B cell (primary cell): Measurements from ENCODE around the gene RGS6. TPM values are rescaled to one million over a fixed set of nuclear protein-coding genes. Genes with fewer than 3 reads are reported as not detected.
A peak's percentile ranks its signal among the peaks of the same experiment; 100 is the strongest.

Experiments
- ATAC-seq: fragments of 200-7000 bp; cut with Tn5 transposase; one replicate; pipeline ENCODE4 v1.10.0; 2021; ENCODE audit warnings: low read depth, mild to moderate bottlenecking, moderate number of reproducible peaks, moderate library complexity
- CTCF ChIA-PET: fragments of 350-600 bp; sonication (Branson Sonifier 250); formaldehyde crosslinking; loops from one replicate; lab custom pipeline; 2021; ENCODE audit warnings: antibody characterized with exemption, inconsistent platforms; lab: Charles Lee
- POLR2A ChIA-PET: fragments of 350-600 bp; sonication (Branson Sonifier 250); formaldehyde crosslinking; loops from one replicate; lab custom pipeline; 2021; ENCODE audit warnings: antibody characterized with exemption; lab: Charles Lee
- DNase-seq: peaks from one replicate; pipeline ENCODE4 v3.0.0; 2013
- H2AFZ ChIP-seq: 2 replicates; pipeline ENCODE4 v1.6.1; 2012; ENCODE audit warnings: mild to moderate bottlenecking, low read depth, low read length; ENCODE audit not compliant: insufficient read depth, poor library complexity, severe bottlenecking
- H3K27ac ChIP-seq, 2 donors: 1 replicate in 1 of 2; 2 replicates in 1 of 2; pipeline ENCODE4 v1.5.1; 2012 to 2013; ENCODE audit warnings: low read length in 2 of 2, mild to moderate bottlenecking in 2 of 2, moderate library complexity in 1 of 2
- H3K27me3 ChIP-seq, 4 experiments: fragments of 200-600 bp in 1 of 4; sonication (generic) in 1 of 4; replicated peaks in 1 of 4; 1 replicate in 2 of 4; 2 replicates in 2 of 4; pipeline versions ENCODE4 v1.6.1 to v1.7.0; 2013 to 2016; ENCODE audit warnings: low read length in 3 of 4, mild to moderate bottlenecking in 2 of 4, mixed read lengths in 1 of 4, moderate library complexity in 1 of 4; ENCODE audit not compliant: insufficient read depth in 4 of 4, control insufficient read depth in 3 of 4; ENCODE audit errors: control extremely low read depth in 1 of 4
- H3K36me3 ChIP-seq, 2 experiments: replicated peaks in 1 of 2; 1 replicate in 1 of 2; 2 replicates in 1 of 2; pipeline versions ENCODE4 v1.6.1 to v1.7.1; 2013; ENCODE audit warnings: low read length in 1 of 2; ENCODE audit not compliant: insufficient read depth in 2 of 2, control insufficient read depth in 1 of 2; ENCODE audit errors: control extremely low read depth in 1 of 2, extremely low read depth in 1 of 2
- H3K4me1 ChIP-seq, 2 donors: fragments of 200-600 bp in 1 of 2; sonication (generic) in 1 of 2; 1 replicate in 1 of 2; 2 replicates in 1 of 2; pipeline versions ENCODE4 v1.5.1 to v1.6.1; 2013 to 2017; ENCODE audit warnings: low read length in 2 of 2; ENCODE audit not compliant: control insufficient read depth in 2 of 2, insufficient read depth in 2 of 2
- H3K4me2 ChIP-seq: replicated peaks from 2 replicates; pipeline ENCODE3; 2012; ENCODE audit warnings: mild to moderate bottlenecking, low read depth, low read length; ENCODE audit not compliant: poor library complexity, severe bottlenecking
- H3K4me3 ChIP-seq, 5 experiments: fragments of 200-600 bp in 1 of 5; sonication (generic) in 1 of 5; 1 replicate in 3 of 5; 2 replicates in 2 of 5; pipeline versions ENCODE4 v1.5.1 to v1.7.0; 2011 to 2016; ENCODE audit warnings: low read length in 4 of 5, mild to moderate bottlenecking in 4 of 5, low read depth in 2 of 5, control low read depth in 1 of 5, moderate library complexity in 1 of 5; ENCODE audit not compliant: insufficient read depth in 1 of 5; ENCODE audit errors: control extremely low read depth in 1 of 5, extremely low read depth in 1 of 5
- H3K79me2 ChIP-seq: fragments of 200-600 bp; sonication (generic); one replicate; pipeline ENCODE4 v1.6.0; 2016; ENCODE audit warnings: low read length; ENCODE audit not compliant: control insufficient read depth, insufficient read depth
- H3K9ac ChIP-seq: fragments of 200-600 bp; sonication (generic); 2 replicates; pipeline ENCODE4 v1.6.1; 2017; ENCODE audit warnings: mild to moderate bottlenecking, low read length, moderate library complexity
- H3K9me3 ChIP-seq, 3 donors: one replicate each; pipeline versions ENCODE4 v1.6.1 to v1.7.1; 2013; ENCODE audit warnings: low read length in 2 of 3; ENCODE audit not compliant: control insufficient read depth in 2 of 3, insufficient read depth in 1 of 3; ENCODE audit errors: control extremely low read depth in 1 of 3
- H4K20me1 ChIP-seq: 2 replicates; pipeline ENCODE4 v1.6.0; 2012; ENCODE audit warnings: mild to moderate bottlenecking, low read length; ENCODE audit not compliant: insufficient read depth, control insufficient read depth, poor library complexity, severe bottlenecking
- H3K27ac Mint-ChIP-seq: one replicate; pipeline ENCODE4 v1.8.0; 2021; ENCODE audit warnings: mixed read lengths
- H3K27me3 Mint-ChIP-seq: one replicate; pipeline ENCODE4 v1.8.0; 2021; ENCODE audit warnings: mixed read lengths
- H3K4me1 Mint-ChIP-seq: one replicate; pipeline ENCODE4 v1.8.0; 2021; ENCODE audit warnings: mixed read lengths
- H3K4me3 Mint-ChIP-seq: one replicate; pipeline ENCODE4 v1.8.0; 2021; ENCODE audit warnings: mixed read lengths
- H3K9me3 Mint-ChIP-seq: one replicate; pipeline ENCODE4 v1.8.0; 2022; ENCODE audit warnings: mixed read lengths; ENCODE audit not compliant: insufficient read depth
- EZH2 ChIP-seq: IDR thresholded peaks from 2 replicates; pipeline ENCODE4 v1.6.1; 2012; ENCODE audit warnings: borderline replicate concordance, low read depth, mild to moderate bottlenecking, moderate library complexity, low read length; ENCODE audit not compliant: insufficient read depth, poor library complexity, severe bottlenecking
- WGBS: methylation state at CpG from one replicate; pipeline ENCODE4 v1.1.5; 2013; ENCODE audit warnings: missing lambda C conversion rate; ENCODE audit not compliant: insufficient coverage; 5-methylcytosine and 5-hydroxymethylcytosine counted together
- intact Hi-C: fragments of 100-400 bp; cut with micrococcal nuclease; formaldehyde crosslinking; loops from one replicate; pipeline ENCODE4 v1.10.0; 2022
- polyA plus RNA-seq: library from polyadenylated mRNA; depleted of rRNA; stranded (reverse); fragments of >200 nt; gene quantifications from 2 replicates; pipeline ENCODE4 v1.2.3, GENCODE V29; 2012
- total RNA-seq, 2 donors: library from RNA; stranded (reverse); fragments of 120-200 nt in 1 of 2; gene quantifications; 1 replicate in 1 of 2; 2 replicates in 1 of 2; pipeline versions ENCODE4 v1.2.3 to v1.2.4, GENCODE V29; 2013 to 2022
- TF ChIP-seq, protein P1 (sequence below): fragments of 200-600 bp; IDR thresholded peaks from one replicate; pipeline ENCODE4 v1.8.0; 2022; ENCODE audit warnings: antibody characterized with exemption, mild to moderate bottlenecking

RGS6 gene
- total and polyA plus RNA-seq, 2 donors (not counting 1 experiment from before 2014, with no cell fraction given), result 0.07 TPM; not detected in 1

DNA sequence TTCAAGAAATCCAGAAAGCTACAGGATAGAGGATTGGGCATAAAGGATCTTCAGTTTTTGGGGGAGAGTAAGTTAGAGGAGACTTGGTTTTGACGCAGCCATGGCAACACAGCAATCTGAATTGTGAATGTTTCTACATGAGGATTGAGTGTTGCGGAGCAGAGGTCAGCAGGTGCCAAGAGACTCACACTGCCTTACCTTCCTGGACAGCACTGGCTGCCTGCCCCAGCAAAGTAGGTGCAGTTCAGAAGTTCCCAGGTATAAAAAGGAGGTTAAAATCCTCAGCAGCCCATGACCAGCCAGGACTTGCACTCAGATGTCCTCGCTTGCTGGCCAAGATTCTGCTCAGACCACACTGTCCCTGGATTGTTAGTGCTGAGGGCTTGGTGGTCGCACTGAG is 590.6 kb downstream of the RGS6 start:
- no peak overlapping the region for H3K27ac ChIP-seq
- Mint-ChIP-seq H3K4me1 (peaks cover 92% of the 10 kb centered on the region), H3K27ac (no peak overlapping the region), H3K9me3 (peaks cover 8% of the 10 kb centered on the region), H3K27me3 (no peaks in the 10 kb centered on the region), H3K4me3 (no peak overlapping the region)
- H3K4me1 ChIP-seq, result peaks cover 79 to 88% of the 10 kb centered on the region in 2 donors
- intact Hi-C loops, result no loop called here
- 100% methylated on average over 3 of the region's 4 CpGs for WGBS
- DNase-seq (no peak), ATAC-seq (no peak)
- H3K9me3 ChIP-seq, result peaks cover 2 to 28% (median 3%) of the 10 kb centered on the region in 3 donors
- POLR2A ChIA-PET, result no interaction called here
- H4K20me1 ChIP-seq, result no peaks in the 10 kb centered on the region
- TF ChIP-seq, protein P1, sequence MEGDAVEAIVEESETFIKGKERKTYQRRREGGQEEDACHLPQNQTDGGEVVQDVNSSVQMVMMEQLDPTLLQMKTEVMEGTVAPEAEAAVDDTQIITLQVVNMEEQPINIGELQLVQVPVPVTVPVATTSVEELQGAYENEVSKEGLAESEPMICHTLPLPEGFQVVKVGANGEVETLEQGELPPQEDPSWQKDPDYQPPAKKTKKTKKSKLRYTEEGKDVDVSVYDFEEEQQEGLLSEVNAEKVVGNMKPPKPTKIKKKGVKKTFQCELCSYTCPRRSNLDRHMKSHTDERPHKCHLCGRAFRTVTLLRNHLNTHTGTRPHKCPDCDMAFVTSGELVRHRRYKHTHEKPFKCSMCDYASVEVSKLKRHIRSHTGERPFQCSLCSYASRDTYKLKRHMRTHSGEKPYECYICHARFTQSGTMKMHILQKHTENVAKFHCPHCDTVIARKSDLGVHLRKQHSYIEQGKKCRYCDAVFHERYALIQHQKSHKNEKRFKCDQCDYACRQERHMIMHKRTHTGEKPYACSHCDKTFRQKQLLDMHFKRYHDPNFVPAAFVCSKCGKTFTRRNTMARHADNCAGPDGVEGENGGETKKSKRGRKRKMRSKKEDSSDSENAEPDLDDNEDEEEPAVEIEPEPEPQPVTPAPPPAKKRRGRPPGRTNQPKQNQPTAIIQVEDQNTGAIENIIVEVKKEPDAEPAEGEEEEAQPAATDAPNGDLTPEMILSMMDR, result no peak
- no peak for TF ChIP-seq EZH2
- no peaks in the 10 kb centered on the region for H3K36me3 ChIP-seq
- no peak overlapping the region for H3K4me3 ChIP-seq
- no peaks in the 10 kb centered on the region for H3K27me3 ChIP-seq
- no peak overlapping the region for H3K9ac ChIP-seq
- CTCF ChIA-PET, result no interaction called here
- no peaks in the 10 kb centered on the region for H3K79me2 ChIP-seq
- H3K4me2 ChIP-seq, result no peak overlapping the region
- no peak overlapping the region for H2AFZ ChIP-seq

DNA sequence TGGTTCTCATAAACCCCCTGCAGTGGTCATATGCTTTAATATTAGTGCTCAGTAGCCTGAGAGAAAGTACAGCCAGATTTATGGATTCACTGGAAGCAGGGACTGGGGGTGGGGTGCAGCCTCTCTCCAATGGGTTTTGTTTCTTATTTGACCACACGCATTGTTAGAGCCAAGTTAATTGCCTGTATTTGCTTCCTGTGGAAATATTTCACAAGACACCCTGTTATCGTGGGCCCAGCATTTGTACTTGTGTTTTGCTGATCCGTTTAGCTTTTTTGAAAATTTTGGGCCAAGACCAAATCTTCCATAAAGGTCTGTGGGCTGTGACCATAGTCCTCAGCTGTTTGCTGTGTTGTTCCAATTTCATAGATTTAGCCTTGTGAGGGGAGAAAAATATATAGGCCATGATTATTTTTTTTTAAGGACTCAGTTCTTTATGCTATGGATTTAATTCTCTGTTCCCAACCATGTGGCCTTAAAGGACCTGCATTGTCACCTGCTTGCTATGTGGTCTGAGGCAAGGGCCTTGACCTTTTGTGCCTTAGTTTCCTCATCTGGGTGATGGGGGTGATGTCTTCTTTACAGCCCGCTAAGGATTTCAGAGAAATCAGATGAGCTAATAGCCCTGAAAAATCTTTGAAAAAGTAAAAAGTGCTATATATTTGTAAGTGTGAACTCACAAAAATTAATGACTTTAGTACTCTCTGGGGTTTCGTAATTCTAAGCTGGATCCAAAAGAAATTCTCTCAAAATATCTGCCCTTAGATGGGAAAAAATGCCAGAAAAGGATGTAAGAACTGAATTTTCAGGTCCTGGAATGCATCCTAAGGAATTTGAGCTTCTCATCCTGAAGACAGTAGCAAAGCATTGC is 591.4 kb downstream of the RGS6 start:
- no peaks in the 10 kb centered on the region for H3K36me3 ChIP-seq
- no peaks in the 10 kb centered on the region for H3K27me3 ChIP-seq
- H3K27ac ChIP-seq, result no peak overlapping the region
- Mint-ChIP-seq H3K4me1 (peaks cover 91% of the 10 kb centered on the region), H3K27ac (peak overlapping the region; percentile 47), H3K4me3 (no peak overlapping the region), H3K9me3 (peaks cover 8% of the 10 kb centered on the region), H3K27me3 (no peaks in the 10 kb centered on the region)
- no peaks in the 10 kb centered on the region for H3K79me2 ChIP-seq
- no peak for DNase-seq
- no peak for ATAC-seq
- no peak overlapping the region for H2AFZ ChIP-seq
- peaks cover 78 to 88% of the 10 kb centered on the region in 2 donors for H3K4me1 ChIP-seq
- TF ChIP-seq, protein P1, result no peak
- TF ChIP-seq EZH2, result no peak
- ChIA-PET POLR2A (no interaction called here), CTCF (interaction anchor here (0.9 to 1.1 kb wide), 3 partner anchors 9 to 382 kb away, joined by 3 to 8 read pairs (median 3); no protein-coding TSS in a partner anchor)
- H3K9ac ChIP-seq, result no peak overlapping the region
- no peak overlapping the region for H3K4me2 ChIP-seq
- H4K20me1 ChIP-seq, result no peaks in the 10 kb centered on the region
- intact Hi-C loops, result no loop called here
- H3K4me3 ChIP-seq, result no peak overlapping the region
- H3K9me3 ChIP-seq, result peaks cover 2 to 28% (median 3%) of the 10 kb centered on the region in 3 donors
- WGBS, result 71% methylated on average over 4 of the region's 5 CpGs
